Neural progenitor cell (in vitro differentiated cells): ENCODE data around the gene ERC2. TPM values are rescaled to one million over a fixed set of nuclear protein-coding genes. Genes with fewer than 3 reads are reported as not detected.

Experiments used
- DNase-seq: peaks from one replicate; pipeline ENCODE4 v3.0.0-alpha.2; 2016; ENCODE audit warnings: low spot score
- H2AFZ ChIP-seq: fragments of 200-600 bp; sonication (generic); replicated peaks from 2 replicates; pipeline ENCODE4 v1.6.1; 2016; ENCODE audit warnings: antibody characterized with exemption
- H3F3A ChIP-seq: fragments of 200-600 bp; sonication (generic); 2 replicates; pipeline ENCODE4 v1.6.1; 2016; ENCODE audit warnings: antibody characterized with exemption, low read depth
- H3K27ac ChIP-seq: fragments of 200-600 bp; sonication (generic); 2 replicates; pipeline ENCODE4 v1.5.1; 2016; ENCODE audit warnings: mild to moderate bottlenecking
- H3K27me3 ChIP-seq: fragments of 200-600 bp; sonication (generic); 2 replicates; pipeline ENCODE4 v1.6.1; 2016; ENCODE audit warnings: mild to moderate bottlenecking, moderate library complexity
- H3K36me3 ChIP-seq: fragments of 200-600 bp; sonication (generic); 2 replicates; pipeline ENCODE4 v1.5.1; 2016
- H3K4me1 ChIP-seq: fragments of 200-600 bp; sonication (generic); 2 replicates; pipeline ENCODE4 v1.6.1; 2016; ENCODE audit warnings: mixed run types
- H3K4me2 ChIP-seq: fragments of 200-600 bp; sonication (generic); 2 replicates; pipeline ENCODE4 v1.6.1; 2016
- H3K4me3 ChIP-seq: fragments of 200-600 bp; sonication (generic); 2 replicates; pipeline ENCODE4 v1.5.1; 2016
- H3K79me2 ChIP-seq: fragments of 200-600 bp; sonication (generic); 2 replicates; pipeline ENCODE4 v1.6.1; 2016; ENCODE audit warnings: low read depth
- H3K9ac ChIP-seq: fragments of 200-600 bp; sonication (generic); 2 replicates; pipeline ENCODE4 v1.6.1; 2016
- H3K9me3 ChIP-seq: fragments of 200-600 bp; sonication (generic); 2 replicates; pipeline ENCODE4 v1.5.1; 2016; ENCODE audit warnings: low read depth
- H4K20me1 ChIP-seq: fragments of 200-600 bp; sonication (generic); 2 replicates; pipeline ENCODE4 v1.6.1; 2016; ENCODE audit warnings: low read depth
- H3K27ac Mint-ChIP-seq: 3 replicates; pipeline ENCODE4 v1.8.0; 2021; ENCODE audit warnings: mixed read lengths
- H3K27me3 Mint-ChIP-seq: 2 replicates; pipeline ENCODE4 v1.8.0; 2022; ENCODE audit warnings: low read depth, mild to moderate bottlenecking, inconsistent platforms, moderate library complexity, mixed read lengths; ENCODE audit not compliant: insufficient read depth
- H3K36me3 Mint-ChIP-seq: 3 replicates; pipeline ENCODE4 v1.8.0; 2021; ENCODE audit warnings: mixed read lengths
- H3K4me1 Mint-ChIP-seq: 3 replicates; pipeline ENCODE4 v1.8.0; 2021; ENCODE audit warnings: mixed read lengths
- H3K4me3 Mint-ChIP-seq: 3 replicates; pipeline ENCODE4 v1.8.0; 2021; ENCODE audit warnings: mild to moderate bottlenecking, moderate library complexity, mixed read lengths
- H3K9me3 Mint-ChIP-seq: 3 replicates; pipeline ENCODE4 v1.8.0; 2020; ENCODE audit warnings: mixed read lengths
- CTCF ChIP-seq: fragments of 200-600 bp; sonication (generic); IDR thresholded peaks from 2 replicates; pipeline ENCODE4 v1.5.1; 2017; ENCODE audit warnings: antibody characterized with exemption, mild to moderate bottlenecking
- EZH2 ChIP-seq: fragments of 200-600 bp; sonication (generic); IDR thresholded peaks from 2 replicates; pipeline ENCODE4 v1.6.1; 2017; ENCODE audit warnings: antibody characterized with exemption, mild to moderate bottlenecking, moderate library complexity
- EZH2phosphoT487 ChIP-seq: fragments of 200-600 bp; sonication (generic); IDR thresholded peaks from 2 replicates; pipeline ENCODE4 v1.6.1; 2017; ENCODE audit warnings: antibody characterized with exemption
- total RNA-seq: library from RNA; depleted of rRNA; stranded (reverse); fragments of >200 nt; gene quantifications from 2 replicates; pipeline ENCODE4 v1.2.3, GENCODE V29; 2015; ENCODE audit warnings: low replicate concordance

Gene ERC2
- total RNA-seq, 1 donor from 2014 or later, result 24.8 TPM

GRCh38 chr3:56251343-56251945, 216.8 kb downstream of the ERC2 start:
- Histone ChIP-seq H3K9me3 (no peaks in the 10 kb centered on the region), H2AFZ (no peak overlapping the region), H3K36me3 (no peaks in the 10 kb centered on the region), H3K27me3 (no peaks in the 10 kb centered on the region), H3K9ac (no peak overlapping the region), H3K4me2 (no peak overlapping the region), H3K79me2 (no peaks in the 10 kb centered on the region), H3F3A (peaks cover 15% of the 10 kb centered on the region), H3K27ac (no peak overlapping the region), H3K4me1 (peaks cover 17% of the 10 kb centered on the region), H3K4me3 (no peak overlapping the region), H4K20me1 (no peaks in the 10 kb centered on the region)
- Mint-ChIP-seq H3K4me3 (no peak overlapping the region), H3K36me3 (no peaks in the 10 kb centered on the region), H3K27ac (peak overlapping the region; percentile 25), H3K4me1 (peaks cover 36% of the 10 kb centered on the region), H3K9me3 (peaks cover 2% of the 10 kb centered on the region), H3K27me3 (peaks cover 3% of the 10 kb centered on the region)
- peak; percentile 51 for DNase-seq
- TF ChIP-seq EZH2 (no peak), EZH2phosphoT487 (no peak), CTCF (peak; percentile 95)

GRCh38 chr3:56248021-56248420, 220.2 kb downstream of the ERC2 start:
- Histone ChIP-seq H3K27ac (no peak overlapping the region), H3K27me3 (no peaks in the 10 kb centered on the region), H3K9ac (no peak overlapping the region), H3K79me2 (no peaks in the 10 kb centered on the region), H3K9me3 (no peaks in the 10 kb centered on the region), H3K36me3 (no peaks in the 10 kb centered on the region), H3K4me2 (no peak overlapping the region), H3K4me3 (no peak overlapping the region), H4K20me1 (no peaks in the 10 kb centered on the region), H2AFZ (no peak overlapping the region), H3F3A (peaks cover 9% of the 10 kb centered on the region), H3K4me1 (no peaks in the 10 kb centered on the region)
- peaks cover 2% of the 10 kb centered on the region for H3K27me3 Mint-ChIP-seq
- H3K9me3 Mint-ChIP-seq, result no peaks in the 10 kb centered on the region
- H3K27ac Mint-ChIP-seq, result no peak overlapping the region
- H3K36me3 Mint-ChIP-seq, result no peaks in the 10 kb centered on the region
- no peak for TF ChIP-seq EZH2
- no peak for TF ChIP-seq EZH2phosphoT487
- no peak for TF ChIP-seq CTCF
- no peak overlapping the region for H3K4me3 Mint-ChIP-seq
- H3K4me1 Mint-ChIP-seq, result peaks cover 16% of the 10 kb centered on the region
- no peak for DNase-seq

GRCh38 chr3:56238299-56238698, 230.0 kb downstream of the ERC2 start:
- H3K4me2 ChIP-seq, result no peak overlapping the region
- no peaks in the 10 kb centered on the region for H3K79me2 ChIP-seq
- H3K9me3 ChIP-seq, result no peaks in the 10 kb centered on the region
- H3F3A ChIP-seq, result no peaks in the 10 kb centered on the region
- H3K27ac Mint-ChIP-seq, result no peak overlapping the region
- H3K36me3 Mint-ChIP-seq, result no peaks in the 10 kb centered on the region
- H3K27ac ChIP-seq, result no peak overlapping the region
- no peaks in the 10 kb centered on the region for H4K20me1 ChIP-seq
- TF ChIP-seq EZH2phosphoT487 (no peak), EZH2 (no peak), CTCF (no peak)
- H3K4me1 ChIP-seq, result no peaks in the 10 kb centered on the region
- no peak overlapping the region for H2AFZ ChIP-seq
- no peak overlapping the region for H3K9ac ChIP-seq
- H3K27me3 ChIP-seq, result no peaks in the 10 kb centered on the region
- DNase-seq, result no peak
- no peaks in the 10 kb centered on the region for H3K36me3 ChIP-seq
- no peak overlapping the region for H3K4me3 ChIP-seq
- H3K9me3 Mint-ChIP-seq, result peaks cover 2% of the 10 kb centered on the region
- H3K4me3 Mint-ChIP-seq, result no peak overlapping the region
- peaks cover 6% of the 10 kb centered on the region for H3K4me1 Mint-ChIP-seq
- no peaks in the 10 kb centered on the region for H3K27me3 Mint-ChIP-seq
